Coronary artery (tissue), 2 donors: ENCODE measurements around the gene NCOA6.

Source experiments
- DNase-seq: peaks from one replicate; pipeline ENCODE4 v3.0.0-alpha.2; 2017; ENCODE audit warnings: low spot score
- H3K27ac ChIP-seq, 2 donors: fragments of 200-600 bp; sonication (generic); one replicate each; pipeline ENCODE4 v1.5.1; 2016 to 2019
- H3K4me3 ChIP-seq: fragments of 200-600 bp; sonication (generic); 2 replicates; pipeline ENCODE4 v1.5.1; 2016; ENCODE audit warnings: mild to moderate bottlenecking, moderate library complexity
- TF ChIP-seq, protein P1 (sequence below): fragments of 200-600 bp; sonication (generic); IDR thresholded peaks from one replicate; pipeline ENCODE4 v1.5.1; 2019; ENCODE audit warnings: antibody characterized with exemption

NCOA6 gene

DNA sequence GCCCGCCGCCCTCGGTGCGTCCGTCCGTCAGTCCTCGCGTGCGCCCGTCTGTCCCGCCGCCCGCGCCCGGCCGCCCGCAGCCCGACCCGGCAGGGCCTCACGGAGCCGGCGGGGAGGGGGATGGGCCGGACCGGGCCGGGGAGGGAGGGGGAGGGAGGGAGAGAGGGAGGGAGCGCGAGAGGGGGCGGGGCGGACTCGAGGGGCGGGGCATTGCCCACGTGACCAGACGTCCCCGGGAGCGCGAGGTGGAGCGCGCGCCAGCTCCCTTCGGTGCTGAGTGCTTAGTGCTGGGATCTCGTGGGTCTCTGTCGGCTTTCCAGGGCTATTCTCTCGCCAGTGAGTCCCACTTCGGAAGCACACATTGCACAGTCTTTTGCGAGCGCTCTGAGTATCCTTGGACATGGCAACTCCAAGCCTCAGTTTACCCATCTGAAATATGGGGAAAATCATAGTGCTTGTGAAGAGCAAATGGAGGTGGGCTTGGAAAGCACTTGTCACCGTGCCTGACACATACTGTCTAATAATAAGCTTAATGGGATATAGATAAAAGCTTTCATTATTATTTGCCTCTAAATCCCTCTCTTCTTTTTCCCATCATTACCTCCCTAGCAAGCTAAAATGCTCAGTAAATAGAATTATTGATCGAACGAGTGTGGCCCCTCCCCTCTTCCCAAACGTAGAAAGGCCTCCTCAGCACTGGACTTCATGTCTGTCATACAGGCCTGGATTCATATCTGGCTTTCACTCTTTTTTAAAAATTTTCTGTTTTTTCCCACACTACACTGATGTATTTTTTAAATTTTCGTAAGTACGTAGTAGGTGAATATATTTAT lies at the start of gene NCOA6:
Gene NCOA6 (minus strand): TSS at position 122 of the 833 bp plus-strand sequence. CDS start 43,296 bp downstream, outside the sequence.
- TF ChIP-seq, protein P1, sequence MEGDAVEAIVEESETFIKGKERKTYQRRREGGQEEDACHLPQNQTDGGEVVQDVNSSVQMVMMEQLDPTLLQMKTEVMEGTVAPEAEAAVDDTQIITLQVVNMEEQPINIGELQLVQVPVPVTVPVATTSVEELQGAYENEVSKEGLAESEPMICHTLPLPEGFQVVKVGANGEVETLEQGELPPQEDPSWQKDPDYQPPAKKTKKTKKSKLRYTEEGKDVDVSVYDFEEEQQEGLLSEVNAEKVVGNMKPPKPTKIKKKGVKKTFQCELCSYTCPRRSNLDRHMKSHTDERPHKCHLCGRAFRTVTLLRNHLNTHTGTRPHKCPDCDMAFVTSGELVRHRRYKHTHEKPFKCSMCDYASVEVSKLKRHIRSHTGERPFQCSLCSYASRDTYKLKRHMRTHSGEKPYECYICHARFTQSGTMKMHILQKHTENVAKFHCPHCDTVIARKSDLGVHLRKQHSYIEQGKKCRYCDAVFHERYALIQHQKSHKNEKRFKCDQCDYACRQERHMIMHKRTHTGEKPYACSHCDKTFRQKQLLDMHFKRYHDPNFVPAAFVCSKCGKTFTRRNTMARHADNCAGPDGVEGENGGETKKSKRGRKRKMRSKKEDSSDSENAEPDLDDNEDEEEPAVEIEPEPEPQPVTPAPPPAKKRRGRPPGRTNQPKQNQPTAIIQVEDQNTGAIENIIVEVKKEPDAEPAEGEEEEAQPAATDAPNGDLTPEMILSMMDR = no peak
- Histone ChIP-seq H3K27ac (peak within 1 kb of the TSS; percentile 89 to 98), H3K4me3 (peak within 1 kb of the TSS; percentile 83)
- DNase-seq = peak; percentile 90

DNA sequence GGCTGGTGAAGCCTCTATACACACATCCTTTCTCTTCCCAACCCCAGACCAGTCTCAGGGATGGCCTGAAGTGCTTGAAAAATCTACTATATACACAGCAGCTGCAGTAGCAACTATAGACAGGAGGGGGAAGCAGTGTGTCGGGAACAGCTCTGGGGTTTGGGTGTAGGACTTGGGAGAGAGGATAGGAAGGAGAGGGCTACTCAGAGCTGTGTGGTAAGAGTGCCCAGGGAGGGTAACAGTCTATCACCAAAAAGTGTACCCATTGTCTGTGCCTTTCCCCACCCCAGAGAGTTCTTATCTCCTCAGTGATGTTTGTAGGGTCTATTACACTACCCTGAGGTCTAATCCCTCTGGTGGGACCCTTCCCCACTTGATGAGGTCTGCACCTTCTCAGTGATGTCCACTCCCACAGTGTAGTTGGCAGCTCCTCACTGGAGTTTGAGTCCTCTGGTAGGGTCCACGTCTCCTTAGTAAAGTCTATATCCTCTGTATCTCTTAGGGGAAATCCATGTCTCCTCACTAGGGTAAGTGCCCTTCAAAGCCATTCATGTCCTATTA lies 48.7 kb upstream of the NCOA6 start:
- peak; percentile 84 for DNase-seq
- H3K4me3 ChIP-seq = no peak overlapping the region
- peak overlapping the region; percentile 84 to 95 for H3K27ac ChIP-seq
- TF ChIP-seq, protein P1 = peak; percentile 62

DNA sequence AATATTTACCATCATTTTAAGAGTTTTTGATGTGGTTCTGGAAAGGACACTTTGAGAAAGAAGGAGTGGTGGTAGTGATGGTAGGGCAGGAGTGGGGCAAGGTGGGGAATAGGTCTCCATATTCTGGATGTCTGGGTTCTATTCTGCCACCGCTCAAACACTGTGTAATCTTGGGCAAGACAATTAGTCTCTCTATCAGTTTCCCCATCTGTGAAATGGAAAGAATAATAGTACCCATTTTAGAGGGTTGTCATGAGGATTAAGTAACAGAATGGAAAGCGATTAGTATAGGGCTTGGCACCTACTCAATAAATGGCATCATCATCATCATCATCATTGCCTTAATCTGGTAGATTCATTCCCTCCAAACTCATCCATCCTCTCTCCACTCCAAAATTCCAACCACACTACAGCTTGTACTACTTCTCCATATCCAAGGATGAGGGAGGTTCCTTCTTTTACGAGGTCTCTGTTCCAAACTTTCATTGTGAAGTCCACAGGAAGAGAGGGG lies 48.2 kb upstream of the NCOA6 start:
- peak overlapping the region; percentile 74 for H3K4me3 ChIP-seq
- H3K27ac ChIP-seq = peak overlapping the region in 1 of 2 donors; percentile 66

DNA sequence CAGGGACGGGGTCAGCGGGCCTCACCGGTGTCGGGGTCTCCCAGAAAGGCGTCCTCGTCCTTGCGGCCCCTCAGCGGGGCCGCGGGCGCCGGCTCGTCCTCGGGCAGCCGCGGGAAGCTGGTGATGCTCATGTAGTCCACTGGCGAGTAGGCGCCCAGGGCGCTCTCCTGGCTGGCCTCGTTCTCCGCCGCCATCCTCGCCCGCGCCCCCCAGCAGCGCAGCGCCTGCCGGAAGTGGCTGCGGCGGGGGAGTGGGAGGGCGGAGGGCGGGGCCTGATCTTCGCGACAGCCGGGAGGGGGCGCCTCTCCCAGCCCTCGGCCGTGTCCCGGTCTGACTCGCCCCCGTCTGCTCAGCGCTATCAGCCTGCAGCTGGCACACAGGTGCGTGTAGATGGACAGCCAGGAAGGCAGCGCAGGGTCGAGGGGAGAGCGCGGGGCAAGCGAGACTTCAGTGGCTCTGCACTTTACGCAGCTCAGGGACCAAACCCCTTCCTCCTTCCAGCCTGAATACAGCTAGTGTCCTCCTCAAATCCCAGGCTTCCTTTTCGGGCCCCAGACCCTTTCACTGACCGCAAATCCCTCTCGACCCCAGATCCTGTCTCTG lies 47.3 kb upstream of the NCOA6 start, which contains the start of gene GGT7:
Gene GGT7 (minus strand): TSS at position 235 of the 603 bp plus-strand sequence. CDS start 41 bp downstream, at position 194.
- peak within 1 kb of the TSS; percentile 66 to 70 for H3K27ac ChIP-seq
- H3K4me3 ChIP-seq = peak within 1 kb of the TSS; percentile 74
- TF ChIP-seq, protein P1 = peak; percentile 53
- DNase-seq = peak; percentile 86

More for the DNA sequence above, 48.2 kb upstream of the NCOA6 start:
- TF ChIP-seq, protein P1 = no peak
- no peak for DNase-seq

DNA sequence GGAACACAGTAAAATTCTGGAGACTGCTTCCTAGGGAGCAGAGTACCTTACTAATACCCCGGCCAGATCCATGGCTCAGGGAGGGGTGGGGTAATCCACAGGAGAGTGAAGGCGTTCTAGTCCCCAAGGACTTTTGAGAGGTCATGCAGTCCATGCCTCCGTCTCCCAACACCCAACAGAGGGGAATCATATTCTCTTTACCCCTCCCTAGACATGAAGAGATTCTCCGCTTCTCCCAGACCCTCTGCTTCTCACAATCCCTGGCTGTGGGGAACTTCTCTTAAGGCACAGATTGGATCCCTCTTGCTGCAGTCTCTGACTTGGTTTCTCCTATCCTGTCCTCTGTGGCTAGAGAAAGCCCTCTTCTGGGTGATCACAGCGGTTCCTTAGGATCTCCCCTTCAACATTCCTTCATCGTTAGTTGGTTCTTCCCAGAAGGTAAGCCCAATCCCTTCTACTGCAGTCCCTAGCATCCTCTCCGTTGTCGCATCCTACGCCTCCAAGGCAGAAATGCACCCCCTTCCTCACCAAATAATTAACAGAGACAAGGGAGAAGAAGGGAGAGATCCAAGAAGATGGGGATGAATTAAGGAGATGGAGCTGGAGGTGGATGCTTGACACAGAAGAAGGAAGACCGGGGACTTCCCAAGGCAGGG lies 46.6 kb upstream of the NCOA6 start:
- no peak for DNase-seq
- H3K4me3 ChIP-seq = peak overlapping the region; percentile 74
- peak overlapping the region; percentile 66 to 70 for H3K27ac ChIP-seq
- TF ChIP-seq, protein P1 = no peak

DNA sequence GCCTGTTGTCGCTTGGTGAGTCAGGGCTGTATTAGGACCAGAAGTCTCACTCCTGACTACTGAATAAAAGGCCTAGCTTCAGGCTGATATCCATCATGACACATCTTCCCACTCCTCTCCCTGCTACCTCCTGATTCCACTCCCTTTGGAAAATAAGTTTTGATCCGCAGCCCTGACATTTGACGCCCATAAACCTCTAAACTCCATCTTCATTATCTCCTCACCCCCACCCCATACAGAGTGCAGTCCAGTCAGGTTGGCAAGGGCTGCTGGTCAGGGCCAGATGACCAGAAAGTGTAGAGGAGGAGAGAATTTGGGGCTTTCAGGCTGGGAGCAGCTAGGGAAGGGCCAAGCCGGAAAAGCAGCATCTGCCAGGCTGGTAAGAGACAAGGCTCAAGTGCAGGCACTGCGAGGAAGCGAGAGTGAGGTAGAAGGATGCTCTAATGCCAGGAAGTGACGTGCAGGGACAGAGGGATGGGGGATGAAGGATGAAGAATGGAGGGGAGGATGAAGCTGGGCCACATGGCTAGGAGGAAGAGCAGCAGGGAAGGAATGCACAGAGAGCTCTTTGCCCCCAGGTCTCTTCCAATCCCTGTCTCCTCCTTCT lies 46.0 kb upstream of the NCOA6 start:
- peak overlapping the region in 1 of 2 donors; percentile 70 for H3K27ac ChIP-seq
- TF ChIP-seq, protein P1 = no peak
- DNase-seq = no peak

More for the DNA sequence above, 46.0 kb upstream of the NCOA6 start:
- peak overlapping the region; percentile 74 for H3K4me3 ChIP-seq
